Measurements from ENCODE around the gene GNAT3.

DNA sequence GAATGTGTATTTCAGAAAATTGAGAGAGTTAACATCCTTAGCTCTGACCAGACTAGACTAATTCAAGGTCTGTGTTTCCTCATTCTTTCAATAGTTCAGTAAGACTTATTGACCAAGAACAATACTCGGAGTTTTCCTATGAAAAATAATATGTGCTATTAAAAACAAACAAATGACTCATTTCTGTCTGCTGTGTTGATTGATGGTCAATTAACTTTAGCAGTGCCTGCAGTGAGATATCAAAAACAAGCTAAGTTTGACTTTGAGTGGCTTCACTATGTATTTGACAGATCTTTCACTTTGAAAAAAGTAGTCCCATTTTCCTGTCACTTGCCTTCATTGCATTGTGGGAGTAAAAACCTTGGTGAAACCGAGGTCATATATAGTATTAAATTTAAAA, 91.0 kb downstream of the GNAT3 start:
- TF ChIP-seq CTCF (IDR thresholded peaks at IDR 0.05): no peak
- TF ChIP-seq POLR2A (IDR thresholded peaks at IDR 0.05): no peak
